ENCODE measurements around the gene PHLPP1. TPM values are rescaled to one million over a fixed set of nuclear protein-coding genes. Genes with fewer than 3 reads are reported as not detected.

The PHLPP1 gene
- total and polyA plus RNA-seq, 2 of the 4 experiments (the other 2 are of a cell fraction) = 3.3 to 3.6 TPM

DNA sequence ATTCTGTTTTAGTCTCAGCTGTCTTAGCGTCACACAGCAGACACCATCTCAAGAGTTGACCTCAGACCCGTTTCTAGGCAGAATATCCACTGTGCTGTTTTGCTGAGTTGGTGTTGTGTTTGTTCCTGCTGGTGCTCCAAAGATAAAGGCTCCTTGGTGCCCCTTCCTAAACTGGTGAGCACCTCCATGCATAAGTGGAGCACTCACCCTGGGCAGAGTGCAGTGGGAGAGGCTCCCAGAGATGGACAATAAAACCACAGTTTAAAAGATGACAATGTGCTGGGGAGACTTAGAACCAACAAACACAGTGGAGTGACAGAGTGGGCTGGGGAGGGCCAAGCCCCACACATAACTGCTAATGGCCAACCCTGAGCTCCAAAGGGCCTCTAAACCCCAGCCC lies 271.1 kb downstream of the PHLPP1 start:
- intact Hi-C loops (cut with micrococcal nuclease) (loop anchor here (10.0 kb wide), 2 partner anchors 462 to 802 kb away; partner anchors contain the start of genes PIGN, RELCH and ZCCHC2), in situ Hi-C loops (cut with MboI; ENCODE audit: low sequenced_read_pairs) (loop anchor here (25.0 kb wide), 1 partner anchor 799 kb away; the partner anchor contains the start of genes PIGN and RELCH), dilution Hi-C loops (cut with HindIII; ENCODE audit: low sequenced_read_pairs, unreplicated experiment) (no loop called here)
- no peak overlapping the region for H2BK120ac ChIP-seq (ENCODE audit: low read depth, low read length)
- H2AFZ ChIP-seq (replicated peaks; ENCODE audit: low read length, poor library complexity) = no peak overlapping the region
- no peak overlapping the region for H3K4me2 ChIP-seq (ENCODE audit: low read depth, low read length)
- no peak overlapping the region for H3K14ac ChIP-seq (replicated peaks; ENCODE audit: low read depth, low read length)
- no peaks in the 10 kb centered on the region for H3K79me1 ChIP-seq (ENCODE audit: low read depth in 1 of 2, low read length in 2 of 2)
- no peaks in the 10 kb centered on the region for H3K36me3 ChIP-seq (ENCODE audit: control insufficient read depth, insufficient read depth, low read length)
- no peak overlapping the region for H2BK15ac ChIP-seq (ENCODE audit: low read depth, low read length)
- H3K23ac ChIP-seq (ENCODE audit: low read depth, low read length) = no peak overlapping the region
- no peak for ATAC-seq (ENCODE audit: low read depth)
- no peak overlapping the region for H4K5ac ChIP-seq (ENCODE audit: low read depth, low read length)
- no peaks in the 10 kb centered on the region for H3K4me1 ChIP-seq (ENCODE audit: control insufficient read depth, insufficient read depth, low read length)
- H3K9ac ChIP-seq (ENCODE audit: low read depth, low read length) = no peak overlapping the region
- H3K4me3 ChIP-seq (ENCODE audit: insufficient read depth, low read depth, low read length) = no peak overlapping the region
- CTCF ChIA-PET = no interaction called here
- no peak overlapping the region for H2BK5ac ChIP-seq (ENCODE audit: low read depth, low read length, poor library complexity, severe bottlenecking)
- peaks cover 18% of the 10 kb centered on the region for H3K27me3 ChIP-seq (ENCODE audit: control insufficient read depth, insufficient read depth, low read length)
- no peaks in the 10 kb centered on the region for H4K20me1 ChIP-seq (ENCODE audit: insufficient read depth, low read length)
- no peak overlapping the region for H4K8ac ChIP-seq (ENCODE audit: low read depth in 2 of 2, low read length in 2 of 2)
- H3K18ac ChIP-seq (ENCODE audit: low read depth, low read length) = no peak overlapping the region
- no peak overlapping the region for H3K4ac ChIP-seq (ENCODE audit: low read depth, low read length)
- no peak overlapping the region for H3K56ac ChIP-seq (ENCODE audit: extremely low read depth, insufficient read depth, low read length)
- POLR2A ChIA-PET (ENCODE audit: unreplicated experiment) = no interaction called here
- no peak for TF ChIP-seq MXI1 (IDR thresholded peaks at IDR 0.05; ENCODE audit: borderline replicate concordance, low read depth, low read length)
- no peak for TF ChIP-seq RCOR1 (IDR thresholded peaks at IDR 0.05; ENCODE audit: insufficient replicate concordance, low read length)
- TF ChIP-seq, protein P1, sequence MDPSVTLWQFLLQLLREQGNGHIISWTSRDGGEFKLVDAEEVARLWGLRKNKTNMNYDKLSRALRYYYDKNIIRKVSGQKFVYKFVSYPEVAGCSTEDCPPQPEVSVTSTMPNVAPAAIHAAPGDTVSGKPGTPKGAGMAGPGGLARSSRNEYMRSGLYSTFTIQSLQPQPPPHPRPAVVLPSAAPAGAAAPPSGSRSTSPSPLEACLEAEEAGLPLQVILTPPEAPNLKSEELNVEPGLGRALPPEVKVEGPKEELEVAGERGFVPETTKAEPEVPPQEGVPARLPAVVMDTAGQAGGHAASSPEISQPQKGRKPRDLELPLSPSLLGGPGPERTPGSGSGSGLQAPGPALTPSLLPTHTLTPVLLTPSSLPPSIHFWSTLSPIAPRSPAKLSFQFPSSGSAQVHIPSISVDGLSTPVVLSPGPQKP (IDR thresholded peaks at IDR 0.05; ENCODE audit: borderline replicate concordance, low read depth, low read length) = no peak
- no peak for TF ChIP-seq SMC3 (IDR thresholded peaks at IDR 0.05; ENCODE audit: low read depth, low read length)
- TF ChIP-seq MAFK (IDR thresholded peaks at IDR 0.05; ENCODE audit: low read depth, low read length) = no peak
- TF ChIP-seq CEBPB (IDR thresholded peaks at IDR 0.05; ENCODE audit: low read depth, low read length) = no peak
- TF ChIP-seq RFX5 (IDR thresholded peaks at IDR 0.05; ENCODE audit: low read depth, low read length) = no peak
- TF ChIP-seq CTCF (conservative IDR thresholded peaks at IDR 0.05; ENCODE audit: low read depth, low read length) = no peak
- TF ChIP-seq RAD21 (IDR thresholded peaks at IDR 0.05; ENCODE audit: low read length) = no peak
- no peak for TF ChIP-seq MAZ (IDR thresholded peaks at IDR 0.05; ENCODE audit: borderline replicate concordance, low read depth, low read length)
- no peak for TF ChIP-seq POLR2A (IDR thresholded peaks at IDR 0.05; ENCODE audit: low read depth, low read length)
- TF ChIP-seq NFE2L2 (IDR thresholded peaks at IDR 0.05; ENCODE audit: low read depth, low read length) = no peak
- TF ChIP-seq CHD1 (IDR thresholded peaks at IDR 0.05; ENCODE audit: low read depth, low read length) = no peak
- TF ChIP-seq FOS (IDR thresholded peaks at IDR 0.05; ENCODE audit: low read depth, low read length) = no peak
- TF ChIP-seq BHLHE40 (IDR thresholded peaks at IDR 0.05; ENCODE audit: low read depth, low read length) = no peak
- TF ChIP-seq, protein P2, sequence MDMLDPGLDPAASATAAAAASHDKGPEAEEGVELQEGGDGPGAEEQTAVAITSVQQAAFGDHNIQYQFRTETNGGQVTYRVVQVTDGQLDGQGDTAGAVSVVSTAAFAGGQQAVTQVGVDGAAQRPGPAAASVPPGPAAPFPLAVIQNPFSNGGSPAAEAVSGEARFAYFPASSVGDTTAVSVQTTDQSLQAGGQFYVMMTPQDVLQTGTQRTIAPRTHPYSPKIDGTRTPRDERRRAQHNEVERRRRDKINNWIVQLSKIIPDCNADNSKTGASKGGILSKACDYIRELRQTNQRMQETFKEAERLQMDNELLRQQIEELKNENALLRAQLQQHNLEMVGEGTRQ (IDR thresholded peaks at IDR 0.05; ENCODE audit: low read depth, low read length) = no peak
- no TSS peak for BruUV-seq (replicated peaks)
- H3K9me1 ChIP-seq (ENCODE audit: insufficient read depth, low read length) = no peaks in the 10 kb centered on the region
- H3K27ac ChIP-seq (ENCODE audit: insufficient read depth, low read length) = no peak overlapping the region
- WGBS, 2 experiments (ENCODE audit: extremely low coverage in 2 of 2, insufficient read length in 1 of 2) = no CpG with 5 or more reads among the region's 2 CpGs
- no peak overlapping the region for H2AK9ac ChIP-seq (replicated peaks; ENCODE audit: low read depth, low read length, poor library complexity)
- no peak overlapping the region for H4K91ac ChIP-seq (ENCODE audit: insufficient read depth, low read depth, low read length)
- H2AK5ac ChIP-seq (ENCODE audit: low read depth, low read length) = no peak overlapping the region
- H3K9me3 ChIP-seq (ENCODE audit: control insufficient read depth, insufficient read depth, low read length) = no peaks in the 10 kb centered on the region
- H2BK20ac ChIP-seq (ENCODE audit: low read depth, low read length) = no peak overlapping the region
- DNase-seq = no peak

All from IMR-90 (cell line).